Measurements from ENCODE around the gene DMD. TPM values are rescaled to one million over a fixed set of nuclear protein-coding genes. Genes with fewer than 3 reads are reported as not detected.

Gene DMD
- total and polyA plus RNA-seq, 2 of the 13 experiments (the other 11 are each of a cell fraction or from before 2014, with no cell fraction given): 17.6 to 25.9 TPM

DNA sequence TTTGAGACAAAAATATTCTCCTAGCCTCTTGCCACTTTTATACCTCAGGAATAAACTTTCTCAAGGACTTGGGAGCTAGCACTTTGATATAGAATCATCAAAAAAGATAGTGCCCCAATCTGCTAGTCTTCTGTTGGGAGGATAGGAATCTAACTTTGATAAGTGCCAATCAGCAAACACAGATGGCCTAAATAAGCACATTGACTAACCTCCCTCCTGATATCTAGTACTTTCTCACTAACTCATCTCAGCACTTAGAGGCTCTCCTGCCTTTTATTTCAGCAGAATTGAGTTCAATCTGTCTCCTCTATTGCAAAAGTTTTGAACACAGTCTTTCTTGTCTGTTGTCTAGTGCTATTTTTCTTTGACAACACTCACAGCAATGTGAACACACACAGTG, 1341.1 kb downstream of the DMD start:
- ATAC-seq (no peak), DNase-seq (ENCODE audit: low spot score) (no peak), FAIRE-seq (no peak)
- in situ Hi-C loops (cut with HindIII; ENCODE audit: extremely low pct_ligation_motif_present, low pct_unique_long_range_greater_than_20kb): no loop called here
- H3K4me2 ChIP-seq (ENCODE audit: low read depth, low read length): no peak overlapping the region
- H3K9ac ChIP-seq (ENCODE audit: insufficient read depth, low read depth, low read length): no peak overlapping the region
- intact Hi-C loops (cut with micrococcal nuclease; ENCODE audit: unreplicated experiment): no loop called here
- TF ChIP-seq HMGXB4 (CRISPR knock-in tag; IDR thresholded peaks at IDR 0.05; ENCODE audit: borderline replicate concordance in 1 of 2, low read depth in 1 of 2): no peak
- TF ChIP-seq ZNF101 (CRISPR knock-in tag; IDR thresholded peaks at IDR 0.05; ENCODE audit: borderline replicate concordance, low read depth): no peak
- no peak for TF ChIP-seq HNF1B (CRISPR knock-in tag; IDR thresholded peaks at IDR 0.05)
- TF ChIP-seq, protein P1, sequence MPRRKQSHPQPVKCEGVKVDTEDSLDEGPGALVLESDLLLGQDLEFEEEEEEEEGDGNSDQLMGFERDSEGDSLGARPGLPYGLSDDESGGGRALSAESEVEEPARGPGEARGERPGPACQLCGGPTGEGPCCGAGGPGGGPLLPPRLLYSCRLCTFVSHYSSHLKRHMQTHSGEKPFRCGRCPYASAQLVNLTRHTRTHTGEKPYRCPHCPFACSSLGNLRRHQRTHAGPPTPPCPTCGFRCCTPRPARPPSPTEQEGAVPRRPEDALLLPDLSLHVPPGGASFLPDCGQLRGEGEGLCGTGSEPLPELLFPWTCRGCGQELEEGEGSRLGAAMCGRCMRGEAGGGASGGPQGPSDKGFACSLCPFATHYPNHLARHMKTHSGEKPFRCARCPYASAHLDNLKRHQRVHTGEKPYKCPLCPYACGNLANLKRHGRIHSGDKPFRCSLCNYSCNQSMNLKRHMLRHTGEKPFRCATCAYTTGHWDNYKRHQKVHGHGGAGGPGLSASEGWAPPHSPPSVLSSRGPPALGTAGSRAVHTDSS (CRISPR knock-in tag; conservative IDR thresholded peaks at IDR 0.05): no peak
- no peaks in the 10 kb centered on the region for H3K9me3 ChIP-seq (ENCODE audit: low read length)
- H3K27me3 ChIP-seq (ENCODE audit: control insufficient read depth in 1 of 2, insufficient read depth in 2 of 2, low read length in 2 of 2): no peaks in the 10 kb centered on the region
- no TSS peak for BruUV-seq (replicated peaks)
- H3K27ac ChIP-seq (ENCODE audit: extremely low read length, insufficient read depth, low read length): no peak overlapping the region
- no peak overlapping the region for H2AFZ ChIP-seq (ENCODE audit: low read length)
- H3K4me1 ChIP-seq (ENCODE audit: insufficient read depth, low read length): no peaks in the 10 kb centered on the region
- H4K20me1 ChIP-seq (ENCODE audit: insufficient read depth, low read length): no peaks in the 10 kb centered on the region
- H3K79me2 ChIP-seq (ENCODE audit: insufficient read depth, low read length): no peaks in the 10 kb centered on the region
- H3K4me3 ChIP-seq (replicated peaks in 1 of 3; ENCODE audit: insufficient read depth in 1 of 3, low read depth in 2 of 3, low read length in 3 of 3): no peak overlapping the region
- ChIA-PET POLR2A (no interaction called here), CTCF (ENCODE audit: low intra/inter-chr PET ratio, low total read pairs) (no interaction called here)
- H3K36me3 ChIP-seq (replicated peaks in 1 of 2; ENCODE audit: control insufficient read depth in 1 of 2, insufficient read depth in 2 of 2, low read length in 2 of 2): no peaks in the 10 kb centered on the region

All from HepG2 (cell line).